ENCODE results near the gene PGS1. TPM values are rescaled to one million over a fixed set of nuclear protein-coding genes. Genes with fewer than 3 reads are reported as not detected.

Gene PGS1
- total RNA-seq, 1 donor from 2014 or later, result 25.8 TPM

GRCh38 chr17:78391051-78391431, 12.6 kb downstream of the PGS1 start:
- Histone ChIP-seq H3K4me3 (ENCODE audit: low read depth, low read length) (no peak overlapping the region), H3K36me3 (ENCODE audit: control insufficient read depth, insufficient read depth, low read length) (peaks cover 8% of the 10 kb centered on the region), H3K27me3 (ENCODE audit: control insufficient read depth, insufficient read depth, low read length) (no peaks in the 10 kb centered on the region)
- no peak for FAIRE-seq
- DNase-seq (ENCODE audit: low read depth), result no peak
- TF ChIP-seq CTCF (IDR thresholded peaks at IDR 0.05; ENCODE audit: insufficient read depth, low read length, severe bottlenecking), result no peak

GRCh38 chr17:78391843-78392242, 13.4 kb downstream of the PGS1 start:
- H3K4me3 ChIP-seq (ENCODE audit: low read depth, low read length), result no peak overlapping the region
- DNase-seq (ENCODE audit: low read depth) (peak; percentile 80), FAIRE-seq (no peak)
- H3K27me3 ChIP-seq (ENCODE audit: control insufficient read depth, insufficient read depth, low read length), result no peaks in the 10 kb centered on the region
- peaks cover 11% of the 10 kb centered on the region for H3K36me3 ChIP-seq (ENCODE audit: control insufficient read depth, insufficient read depth, low read length)
- TF ChIP-seq CTCF (IDR thresholded peaks at IDR 0.05; ENCODE audit: insufficient read depth, low read length, severe bottlenecking), result no peak

- DNase-seq (ENCODE audit: low read depth) (no peak), FAIRE-seq (no peak)
- no peak for TF ChIP-seq CTCF (IDR thresholded peaks at IDR 0.05; ENCODE audit: insufficient read depth, low read length, severe bottlenecking)
- H3K4me3 ChIP-seq (ENCODE audit: low read depth, low read length), result no peak overlapping the region
- no peaks in the 10 kb centered on the region for H3K27me3 ChIP-seq (ENCODE audit: control insufficient read depth, insufficient read depth, low read length)
- peaks cover 11% of the 10 kb centered on the region for H3K36me3 ChIP-seq (ENCODE audit: control insufficient read depth, insufficient read depth, low read length)
Observed at GRCh38 chr17:78392295-78392694, 13.8 kb downstream of the PGS1 start.

GRCh38 chr17:78393575-78393974, 15.1 kb downstream of the PGS1 start:
- FAIRE-seq, result no peak
- peaks cover 11% of the 10 kb centered on the region for H3K36me3 ChIP-seq (ENCODE audit: control insufficient read depth, insufficient read depth, low read length)

GRCh38 chr17:78394209-78394608, 15.8 kb downstream of the PGS1 start:
- FAIRE-seq, result no peak
- H3K36me3 ChIP-seq (ENCODE audit: control insufficient read depth, insufficient read depth, low read length), result peaks cover 14% of the 10 kb centered on the region
- DNase-seq (ENCODE audit: low read depth), result no peak

More at GRCh38 chr17:78393575-78393974, 15.1 kb downstream of the PGS1 start:
- Histone ChIP-seq H3K4me3 (ENCODE audit: low read depth, low read length) (no peak overlapping the region), H3K27me3 (ENCODE audit: control insufficient read depth, insufficient read depth, low read length) (no peaks in the 10 kb centered on the region)
- no peak for TF ChIP-seq CTCF (IDR thresholded peaks at IDR 0.05; ENCODE audit: insufficient read depth, low read length, severe bottlenecking)
- no peak for DNase-seq (ENCODE audit: low read depth)

More at GRCh38 chr17:78394209-78394608, 15.8 kb downstream of the PGS1 start:
- no peak for TF ChIP-seq CTCF (IDR thresholded peaks at IDR 0.05; ENCODE audit: insufficient read depth, low read length, severe bottlenecking)
- Histone ChIP-seq H3K27me3 (ENCODE audit: control insufficient read depth, insufficient read depth, low read length) (no peaks in the 10 kb centered on the region), H3K4me3 (ENCODE audit: low read depth, low read length) (no peak overlapping the region)
